Stimulated activated CD8-positive, alpha-beta memory T cell treated with anti-CD3 and anti-CD28 coated beads, Interleukin-7, amount 100 ng/mL, for 1 hour (primary cell): Measurements from ENCODE around the gene TSPEAR.

Experiments
- DNase-seq, 2 donors: peaks; one replicate each; pipeline ENCODE4 v3.0.0-alpha.2; 2020; ENCODE audit warnings: low read depth in 2 of 2

The TSPEAR gene

GRCh38 chr21:44527983-44528633, 183.3 kb downstream of the TSPEAR start:
- DNase-seq = no peak

DNA sequence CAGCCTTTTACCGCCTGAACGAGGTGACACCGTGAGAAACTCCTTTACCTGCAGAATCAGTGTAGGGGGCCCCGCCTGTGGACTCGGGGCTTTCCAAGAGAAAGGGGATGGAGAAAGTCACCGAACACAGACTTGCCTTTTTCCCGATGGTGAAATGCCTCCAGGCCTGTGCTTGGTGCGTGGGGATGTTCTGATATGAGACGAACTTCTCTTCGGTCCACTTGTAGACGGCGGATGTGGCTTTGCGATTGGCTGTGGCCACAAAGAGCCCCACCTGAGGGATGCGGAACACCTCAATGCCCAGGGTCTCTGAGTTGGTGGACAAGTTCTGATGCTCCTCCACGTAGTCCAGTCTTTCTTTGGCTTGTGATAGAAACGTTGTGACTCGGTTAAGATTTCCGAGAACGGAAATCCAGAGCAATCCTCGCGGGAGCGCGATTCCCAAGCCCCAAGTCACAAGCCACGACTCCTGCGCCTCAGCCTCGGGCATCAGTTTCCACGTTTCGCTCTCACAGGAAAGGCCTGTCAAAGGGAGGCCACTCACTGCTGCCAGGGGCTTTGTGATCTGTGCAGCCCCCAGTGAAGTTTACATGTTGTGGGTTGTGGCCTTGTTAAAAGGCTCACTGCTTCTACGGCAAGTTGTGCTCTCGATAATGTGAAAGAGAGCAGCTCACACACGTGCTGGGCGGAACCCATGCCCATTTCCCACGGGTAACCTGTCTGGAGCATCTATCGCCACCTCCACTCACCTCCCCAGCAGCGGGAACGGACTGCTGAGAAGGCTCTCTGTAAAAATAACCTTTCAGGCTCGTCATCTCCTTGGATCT, 184.0 kb downstream of the TSPEAR start:
- no peak for DNase-seq

DNA sequence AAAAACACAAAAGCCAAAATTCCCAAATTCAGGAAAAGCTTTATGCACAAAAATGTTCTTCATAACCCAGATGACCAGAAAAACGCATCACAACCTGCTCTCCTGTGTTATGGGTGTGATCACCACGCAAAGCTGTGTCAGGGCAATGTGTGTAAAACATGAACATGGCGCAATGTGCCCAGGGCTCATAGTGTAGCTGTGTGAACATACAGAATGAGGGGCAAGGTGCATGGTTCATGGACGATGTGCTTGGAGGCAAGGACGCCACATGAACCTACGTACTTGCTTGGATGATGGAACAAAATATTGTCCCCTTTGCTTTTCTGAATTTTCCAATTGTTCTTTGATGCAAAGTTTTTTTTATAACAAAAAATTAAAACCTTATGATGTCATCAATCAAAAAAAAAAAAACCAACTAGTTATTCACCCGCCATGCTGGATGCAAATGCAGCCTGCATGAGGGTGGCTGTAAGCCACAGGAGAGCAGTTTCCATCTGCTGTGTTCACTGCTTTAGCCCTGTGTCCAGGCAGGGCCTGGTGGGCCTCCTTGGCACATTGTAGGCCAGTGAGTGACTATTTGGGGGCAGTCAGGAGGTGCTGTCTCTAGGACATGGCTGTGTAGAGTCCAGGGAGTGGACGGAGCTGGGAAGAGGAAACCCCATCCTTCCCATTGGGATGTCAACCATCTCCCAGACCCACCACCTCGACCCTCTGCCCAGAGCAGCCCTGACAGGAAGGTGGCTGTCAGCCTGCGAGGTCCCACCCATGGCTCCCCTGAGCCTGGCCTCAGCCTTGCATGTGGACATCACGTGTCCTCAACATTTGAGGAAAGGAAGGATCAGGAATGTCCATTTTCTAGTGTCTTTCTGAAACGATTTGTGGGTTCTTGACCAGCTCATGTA, 185.0 kb downstream of the TSPEAR start:
- DNase-seq = no peak

GRCh38 chr21:44525391-44526095, 185.8 kb downstream of the TSPEAR start:
- DNase-seq = no peak

DNA sequence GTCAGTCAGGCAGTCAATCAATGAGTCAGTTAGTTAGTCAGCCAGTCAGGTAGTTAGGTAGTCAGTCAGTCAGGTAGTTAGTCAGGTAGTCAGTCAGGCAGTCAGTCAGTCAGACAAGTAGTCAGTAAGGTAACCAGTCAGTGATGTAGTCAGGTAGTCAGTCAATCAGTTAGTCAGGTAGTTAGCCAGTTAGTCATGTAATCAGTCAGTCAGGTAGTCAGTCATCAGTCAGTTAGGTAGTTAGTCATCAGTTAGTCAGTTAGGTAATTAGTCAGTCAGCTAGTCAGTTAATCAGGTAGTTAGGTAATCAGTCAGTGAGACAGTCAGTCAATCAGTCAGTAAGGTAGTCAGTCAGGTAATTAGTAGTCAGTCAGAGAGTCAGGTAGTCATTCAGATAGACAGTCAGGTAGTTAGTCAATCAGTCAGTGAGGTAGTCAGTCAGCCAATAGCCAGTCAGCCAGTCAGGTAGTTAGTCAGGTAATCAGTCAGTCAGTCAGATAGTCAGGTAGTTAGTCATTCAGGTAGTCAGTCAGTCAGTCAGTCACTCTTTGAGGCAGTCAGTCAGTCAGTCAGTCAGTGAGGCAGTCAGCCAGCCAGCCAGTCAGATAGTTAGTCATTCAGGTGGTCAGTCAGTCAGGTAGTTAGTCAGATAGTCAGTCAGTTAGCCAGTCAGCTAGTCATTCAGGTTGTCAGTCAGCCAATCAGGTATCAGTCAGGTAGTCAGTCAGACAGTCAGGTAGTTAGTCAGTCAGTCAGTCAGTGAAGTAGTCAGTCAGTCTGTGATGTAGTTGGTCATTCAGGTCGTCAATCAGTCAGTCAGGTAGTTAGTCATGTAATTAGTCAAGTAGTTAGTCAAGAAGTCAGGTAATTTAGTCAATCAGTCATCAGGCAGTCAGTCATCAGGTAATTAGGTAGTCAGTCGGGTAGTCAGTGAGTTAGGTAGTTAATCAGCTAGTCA, 186.7 kb downstream of the TSPEAR start:
- DNase-seq = no peak

- no peak for DNase-seq
Observed at GRCh38 chr21:44523567-44524413, 187.6 kb downstream of the TSPEAR start.

GRCh38 chr21:44522753-44523204, 188.6 kb downstream of the TSPEAR start:
- DNase-seq = no peak

DNA sequence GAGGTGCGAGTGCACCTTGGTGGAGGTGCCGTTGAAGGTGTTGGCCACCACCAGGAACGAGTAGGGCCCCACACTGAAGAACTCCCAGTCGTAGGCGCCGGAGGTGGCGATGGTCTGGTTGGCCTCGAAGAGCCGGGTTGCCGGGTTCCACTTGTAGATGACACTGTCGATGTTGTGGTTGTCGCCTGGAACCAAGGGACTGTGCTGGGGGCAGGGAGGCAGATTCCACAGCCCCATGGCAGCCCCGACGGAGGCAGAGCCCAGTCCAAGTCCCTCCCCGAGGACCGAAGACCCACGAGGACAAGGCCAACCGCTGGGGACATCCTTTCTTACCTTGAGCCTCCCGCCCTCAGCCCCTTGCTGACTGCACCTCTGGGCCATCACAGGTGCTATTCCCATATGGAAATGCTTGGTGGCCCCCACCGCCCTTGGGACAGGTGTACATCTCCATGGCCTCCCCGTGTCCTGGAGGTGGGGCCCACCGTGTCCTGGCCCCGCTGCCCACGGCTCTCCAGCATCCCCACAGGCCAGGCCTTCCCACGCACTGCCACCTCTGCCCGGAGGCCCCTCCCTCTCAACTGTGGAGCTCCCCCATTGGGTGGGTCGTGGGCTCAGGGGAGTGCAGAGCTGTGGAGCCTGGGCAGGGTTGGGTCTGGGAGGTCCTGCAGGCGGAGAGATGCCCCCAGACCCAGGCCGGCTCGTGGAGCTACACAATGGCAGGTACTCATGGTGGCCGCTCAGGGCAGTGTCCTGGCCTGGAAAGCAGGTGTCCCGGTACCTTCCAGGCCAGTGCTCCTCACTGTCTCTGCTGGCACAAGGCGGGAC, 189.2 kb downstream of the TSPEAR start:
- DNase-seq = no peak

- DNase-seq = no peak
Observed at GRCh38 chr21:44521301-44521927, 190.0 kb downstream of the TSPEAR start.

GRCh38 chr21:44520326-44521300, 190.8 kb downstream of the TSPEAR start:
- no peak for DNase-seq

GRCh38 chr21:44519346-44520325, 191.7 kb downstream of the TSPEAR start:
- no peak for DNase-seq

DNA sequence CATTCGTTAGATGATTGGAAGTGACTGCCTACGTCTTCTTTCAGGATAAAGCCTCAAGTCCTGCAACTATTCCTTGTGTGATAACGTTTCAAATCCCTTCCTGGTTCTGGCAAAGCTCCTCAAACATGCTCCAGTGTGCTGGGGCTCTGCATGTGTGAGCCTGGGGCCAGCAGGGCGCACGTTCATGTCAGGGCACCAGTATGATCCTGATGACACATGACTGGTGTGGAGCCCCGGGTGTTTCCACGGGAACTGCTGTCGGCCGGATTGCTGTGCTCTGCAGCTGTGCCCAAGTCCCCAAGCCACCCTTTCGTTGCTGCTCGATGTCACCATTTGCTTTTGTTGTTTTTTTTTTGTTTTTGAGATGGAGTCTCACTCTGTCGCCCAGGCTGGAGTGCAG, 192.7 kb downstream of the TSPEAR start:
- no peak for DNase-seq

DNA sequence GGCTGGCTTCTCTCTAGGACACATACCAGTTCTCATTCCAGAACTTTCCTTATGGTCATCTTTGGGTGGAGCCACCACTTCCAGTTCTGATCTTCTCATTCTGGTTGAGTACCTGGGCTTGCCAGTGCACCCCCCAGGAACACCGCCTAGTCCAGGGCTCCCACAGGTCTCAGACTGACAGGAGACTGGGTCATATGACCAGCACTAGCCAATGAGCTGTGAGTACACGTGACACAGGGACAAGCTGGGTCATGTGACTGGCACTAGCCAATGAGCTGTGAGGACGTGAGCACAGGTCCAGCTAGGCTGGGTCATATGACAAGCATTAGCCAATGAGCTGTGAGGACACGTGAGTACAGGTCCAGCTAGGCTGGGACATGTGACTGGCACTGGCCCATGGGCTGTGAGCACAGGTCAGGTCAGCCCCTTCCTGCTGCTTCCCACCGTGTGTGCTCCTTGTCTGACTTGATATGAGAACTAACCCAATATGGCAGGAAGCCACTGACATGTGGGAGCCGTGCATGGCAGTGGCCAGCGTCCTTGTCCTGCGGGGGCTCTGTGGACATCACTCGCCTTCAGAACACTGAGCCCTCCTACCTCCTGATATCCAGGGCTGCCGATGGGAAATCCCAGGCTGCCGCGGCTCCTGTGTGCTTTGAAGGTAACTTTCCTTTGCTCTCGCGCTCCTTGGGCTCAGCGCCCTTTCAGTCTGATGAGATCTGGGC, 194.0 kb downstream of the TSPEAR start:
- DNase-seq = no peak

GRCh38 chr21:44516828-44517174, 194.6 kb downstream of the TSPEAR start:
- DNase-seq = no peak

- no peak for DNase-seq
Observed at GRCh38 chr21:44516342-44516741, 195.0 kb downstream of the TSPEAR start.
